Muscle layer of duodenum (tissue), 2 donors: ENCODE results near the gene ATIC.

Experiments used
- H3K27ac ChIP-seq: one replicate; pipeline ENCODE4 v1.7.0; 2013; ENCODE audit warnings: mild to moderate bottlenecking, low read length
- H3K27me3 ChIP-seq: one replicate; pipeline ENCODE4 v1.7.0; 2013; ENCODE audit warnings: low read depth, mild to moderate bottlenecking, control low read depth, low read length
- H3K36me3 ChIP-seq, 2 donors: one replicate each; pipeline ENCODE4 v1.7.0; 2013; ENCODE audit warnings: low read length in 2 of 2, control low read depth in 1 of 2, mild to moderate bottlenecking in 1 of 2; ENCODE audit not compliant: insufficient read depth in 2 of 2, control insufficient read depth in 1 of 2
- H3K4me1 ChIP-seq, 2 donors: one replicate each; pipeline ENCODE4 v1.7.0; 2013; ENCODE audit warnings: low read length in 2 of 2, mild to moderate bottlenecking in 2 of 2, control low read depth in 1 of 2, moderate library complexity in 1 of 2; ENCODE audit not compliant: insufficient read depth in 2 of 2, control insufficient read depth in 1 of 2
- H3K4me3 ChIP-seq, 2 donors: one replicate each; pipeline ENCODE4 v1.7.0; 2013; ENCODE audit warnings: low read length in 2 of 2, low read depth in 1 of 2, mild to moderate bottlenecking in 1 of 2
- H3K9me3 ChIP-seq, 2 donors: one replicate each; pipeline ENCODE4 v1.7.0; 2013; ENCODE audit warnings: low read length in 2 of 2, control low read depth in 1 of 2, mild to moderate bottlenecking in 1 of 2; ENCODE audit not compliant: control insufficient read depth in 1 of 2
- donor health status: healthy.

Gene ATIC

GRCh38 chr2:215361211-215361875 lies 49.5 kb downstream of the ATIC start:
- no peaks in the 10 kb centered on the region for H3K9me3 ChIP-seq
- H3K4me1 ChIP-seq: no peaks in the 10 kb centered on the region
- H3K4me3 ChIP-seq: no peak overlapping the region
- no peak overlapping the region for H3K27ac ChIP-seq
- H3K36me3 ChIP-seq: peaks cover 40 to 55% of the 10 kb centered on the region in 2 donors
- H3K27me3 ChIP-seq: no peaks in the 10 kb centered on the region

GRCh38 chr2:215361876-215362561 lies 50.2 kb downstream of the ATIC start:
- H3K27ac ChIP-seq: no peak overlapping the region
- H3K4me1 ChIP-seq: no peaks in the 10 kb centered on the region
- H3K36me3 ChIP-seq: peaks cover 44 to 59% of the 10 kb centered on the region in 2 donors
- no peaks in the 10 kb centered on the region for H3K27me3 ChIP-seq
- no peaks in the 10 kb centered on the region for H3K9me3 ChIP-seq
- no peak overlapping the region for H3K4me3 ChIP-seq

GRCh38 chr2:215362562-215362904 lies 50.7 kb downstream of the ATIC start:
- Histone ChIP-seq H3K9me3 (no peaks in the 10 kb centered on the region), H3K36me3 (peaks cover 45 to 64% of the 10 kb centered on the region in 2 donors), H3K27me3 (no peaks in the 10 kb centered on the region), H3K4me3 (no peak overlapping the region), H3K27ac (no peak overlapping the region), H3K4me1 (no peaks in the 10 kb centered on the region)

GRCh38 chr2:215363039-215363438 lies 51.2 kb downstream of the ATIC start:
- H3K36me3 ChIP-seq: peaks cover 50 to 69% of the 10 kb centered on the region in 2 donors
- no peak overlapping the region for H3K4me3 ChIP-seq
- no peak overlapping the region for H3K27ac ChIP-seq
- no peaks in the 10 kb centered on the region for H3K27me3 ChIP-seq
- H3K9me3 ChIP-seq: no peaks in the 10 kb centered on the region
- H3K4me1 ChIP-seq: no peaks in the 10 kb centered on the region

GRCh38 chr2:215363461-215364156 lies 51.8 kb downstream of the ATIC start:
- H3K27me3 ChIP-seq: no peaks in the 10 kb centered on the region
- peaks cover 53 to 71% of the 10 kb centered on the region in 2 donors for H3K36me3 ChIP-seq
- no peak overlapping the region for H3K4me3 ChIP-seq
- H3K4me1 ChIP-seq: no peaks in the 10 kb centered on the region
- no peak overlapping the region for H3K27ac ChIP-seq
- H3K9me3 ChIP-seq: no peaks in the 10 kb centered on the region

- no peak overlapping the region for H3K4me3 ChIP-seq
- H3K27ac ChIP-seq: no peak overlapping the region
- no peaks in the 10 kb centered on the region for H3K27me3 ChIP-seq
- H3K9me3 ChIP-seq: no peaks in the 10 kb centered on the region
- peaks cover 54 to 77% of the 10 kb centered on the region in 2 donors for H3K36me3 ChIP-seq
- H3K4me1 ChIP-seq: no peaks in the 10 kb centered on the region
Measured at GRCh38 chr2:215364157-215365155, 52.6 kb downstream of the ATIC start.

GRCh38 chr2:215365184-215365658 lies 53.4 kb downstream of the ATIC start:
- Histone ChIP-seq H3K9me3 (no peaks in the 10 kb centered on the region), H3K36me3 (peaks cover 57 to 83% of the 10 kb centered on the region in 2 donors), H3K27ac (no peak overlapping the region), H3K4me3 (no peak overlapping the region), H3K4me1 (no peaks in the 10 kb centered on the region), H3K27me3 (no peaks in the 10 kb centered on the region)

GRCh38 chr2:215366440-215367032 lies 54.7 kb downstream of the ATIC start:
- Histone ChIP-seq H3K4me3 (no peak overlapping the region), H3K27ac (no peak overlapping the region), H3K36me3 (peaks cover 53 to 89% of the 10 kb centered on the region in 2 donors)

GRCh38 chr2:215367662-215368492 lies 56.0 kb downstream of the ATIC start:
- H3K36me3 ChIP-seq: peaks cover 53 to 88% of the 10 kb centered on the region in 2 donors
- no peak overlapping the region for H3K4me3 ChIP-seq
- no peaks in the 10 kb centered on the region for H3K27me3 ChIP-seq

More at GRCh38 chr2:215366440-215367032, 54.7 kb downstream of the ATIC start:
- Histone ChIP-seq H3K27me3 (no peaks in the 10 kb centered on the region), H3K9me3 (no peaks in the 10 kb centered on the region), H3K4me1 (no peaks in the 10 kb centered on the region)

GRCh38 chr2:215368493-215368809 lies 56.6 kb downstream of the ATIC start:
- Histone ChIP-seq H3K4me3 (no peak overlapping the region), H3K4me1 (no peaks in the 10 kb centered on the region), H3K36me3 (peaks cover 48 to 88% of the 10 kb centered on the region in 2 donors), H3K27ac (no peak overlapping the region), H3K27me3 (no peaks in the 10 kb centered on the region), H3K9me3 (no peaks in the 10 kb centered on the region)

More at GRCh38 chr2:215367662-215368492, 56.0 kb downstream of the ATIC start:
- H3K4me1 ChIP-seq: no peaks in the 10 kb centered on the region
- H3K27ac ChIP-seq: no peak overlapping the region
- H3K9me3 ChIP-seq: no peaks in the 10 kb centered on the region
